ENCODE data around the gene PDE4D.

GRCh38 chr5:59535561-59535960 is 358.0 kb downstream of the PDE4D start:
- TF ChIP-seq SIN3A (IDR thresholded peaks at IDR 0.05; ENCODE audit: borderline replicate concordance, insufficient read depth, low read length) (no peak), REST (IDR thresholded peaks at IDR 0.05; ENCODE audit: insufficient read depth in 1 of 2, low read depth in 2 of 2, low read length in 2 of 2) (no peak), POLR2AphosphoS5 (IDR thresholded peaks at IDR 0.05; ENCODE audit: low read depth, low read length) (no peak), TAF1 (IDR thresholded peaks at IDR 0.05; ENCODE audit: borderline replicate concordance, insufficient read depth, low read length) (no peak)
